Measurements from ENCODE around the gene ZNF200.

DNA sequence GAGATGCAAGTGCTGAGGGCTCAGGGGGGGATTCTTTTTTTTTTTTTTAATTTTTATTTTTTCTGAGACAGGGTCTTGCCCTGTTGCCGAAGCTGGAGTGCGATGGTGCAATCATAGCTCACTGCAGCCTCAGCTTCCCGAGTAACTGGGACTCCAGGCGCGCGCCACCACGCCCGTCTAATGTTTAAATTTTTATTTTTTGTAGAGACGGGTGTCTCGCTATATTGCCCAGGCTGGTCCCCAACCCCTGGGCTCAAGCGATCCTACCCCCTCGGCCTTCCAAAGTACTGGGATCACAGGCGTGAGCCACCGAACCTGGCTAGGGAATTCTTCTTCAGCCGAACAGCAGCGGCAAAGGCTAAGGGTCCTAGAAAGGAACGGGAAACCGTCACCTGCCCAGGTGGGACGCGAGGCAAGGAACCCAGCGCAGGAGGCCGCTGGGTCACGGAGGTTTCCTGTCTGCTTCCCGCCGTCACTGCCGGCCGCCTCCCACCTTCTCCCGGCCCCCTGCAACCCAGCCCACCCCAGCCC lies 60.3 kb downstream of the ZNF200 start:
- TF ChIP-seq CTCF (optimal IDR thresholded peaks at IDR 0.05 in 1 of 3, IDR thresholded peaks at IDR 0.05 in 1 of 3, conservative IDR thresholded peaks at IDR 0.05 in 1 of 3; ENCODE audit: extremely low read depth in 1 of 3, insufficient read depth in 2 of 3, low read length in 3 of 3) (no peak), EZH2 (IDR thresholded peaks at IDR 0.05; ENCODE audit: low read length) (no peak)
